G401.6 (cell line): ENCODE measurements around the gene CISH.

Source experiments
- FAIRE-seq: peaks from 2 replicates; lab custom pipeline; 2012; peaks lifted over from hg19 to GRCh38; lab: Jason Lieb, UNC

Gene CISH

GRCh38 chr3:50612970-50613846, 1.6 kb upstream of the CISH start:
- no peak for FAIRE-seq

GRCh38 chr3:50612234-50612882, 784 bp upstream of the CISH start:
- FAIRE-seq: no peak

- no peak for FAIRE-seq
These were observed 546 bp downstream of the CISH start for GRCh38 chr3:50610992-50611463.

DNA sequence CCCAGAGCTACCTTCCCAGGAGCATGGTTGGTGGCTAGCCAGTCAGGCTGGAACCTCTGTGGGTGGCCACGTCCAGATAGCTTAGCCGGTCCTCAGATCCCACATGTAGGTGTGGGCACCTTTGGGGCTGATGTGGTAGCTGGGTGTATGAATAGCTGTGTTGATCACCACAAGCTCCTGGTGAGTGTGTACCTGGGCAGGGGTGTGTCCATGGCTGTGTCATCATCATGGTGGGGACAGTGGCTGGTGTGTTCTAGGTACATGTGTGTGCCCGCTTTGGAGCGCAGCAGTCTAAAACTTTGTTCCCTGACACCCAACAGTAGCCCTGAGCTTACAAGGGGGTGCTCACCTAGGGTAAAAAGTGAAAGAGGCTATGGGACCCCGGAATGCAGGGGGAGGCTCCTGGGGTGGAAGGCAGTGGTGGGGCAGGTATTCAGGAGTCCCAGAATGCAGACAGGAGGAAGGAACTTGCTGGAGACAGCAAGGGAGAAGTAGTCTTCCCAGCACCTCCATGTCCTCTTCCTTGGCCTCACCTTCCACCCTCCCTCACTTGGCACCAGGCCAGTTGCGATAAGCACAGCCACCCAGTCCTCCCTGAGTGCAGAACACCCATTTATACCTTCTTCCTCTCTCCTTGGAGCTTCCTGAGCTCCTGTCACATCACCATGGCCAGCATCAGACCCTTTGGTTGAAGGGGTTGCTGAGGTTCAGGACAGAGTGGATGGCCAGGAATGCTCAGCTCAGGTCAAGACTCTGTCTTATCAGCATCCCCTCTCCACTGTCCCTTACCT, 1.2 kb downstream of the CISH start:
- FAIRE-seq: no peak

- no peak for FAIRE-seq
These were observed 1.9 kb downstream of the CISH start for GRCh38 chr3:50609763-50610085.

DNA sequence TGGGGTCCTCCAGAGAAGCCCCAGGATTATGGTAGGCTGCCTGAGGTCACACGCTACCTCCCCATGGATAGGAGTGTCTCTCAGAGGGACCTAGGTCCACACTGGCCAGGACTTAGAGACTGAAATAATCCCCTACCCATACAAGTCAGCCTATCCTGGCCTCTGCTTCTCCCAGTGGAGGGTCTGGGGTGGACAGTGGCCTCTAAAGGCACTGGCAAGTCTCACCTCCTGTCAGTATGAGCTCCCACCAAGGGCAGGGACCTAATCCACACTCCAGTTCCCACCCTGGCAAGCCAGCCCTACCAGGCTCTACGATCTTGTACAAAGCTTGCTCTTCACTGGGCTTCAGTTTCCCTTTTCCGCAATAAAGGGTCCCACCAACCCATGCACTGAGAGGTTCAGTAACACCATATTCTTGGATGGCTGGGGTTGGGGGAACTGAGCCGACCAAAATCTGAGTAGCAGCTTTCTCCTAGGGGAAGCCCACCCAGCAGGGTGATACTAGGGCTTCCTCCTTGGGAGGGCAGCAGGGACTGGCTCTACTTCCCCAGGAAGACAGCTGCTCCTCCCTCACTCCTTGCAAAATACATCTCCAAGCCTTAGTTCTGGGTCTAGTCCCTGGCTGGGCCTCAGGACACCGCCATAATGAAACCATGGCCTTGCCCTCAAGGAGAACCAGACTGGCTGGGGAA, 2.4 kb downstream of the CISH start:
- no peak for FAIRE-seq

GRCh38 chr3:50608278-50608677, 3.3 kb downstream of the CISH start:
- no peak for FAIRE-seq

GRCh38 chr3:50607271-50608091, 4.1 kb downstream of the CISH start:
- FAIRE-seq: no peak

- no peak for FAIRE-seq
These were observed 5.0 kb downstream of the CISH start for GRCh38 chr3:50606596-50606995.

GRCh38 chr3:50605901-50606326, 5.7 kb downstream of the CISH start:
- FAIRE-seq: no peak

DNA sequence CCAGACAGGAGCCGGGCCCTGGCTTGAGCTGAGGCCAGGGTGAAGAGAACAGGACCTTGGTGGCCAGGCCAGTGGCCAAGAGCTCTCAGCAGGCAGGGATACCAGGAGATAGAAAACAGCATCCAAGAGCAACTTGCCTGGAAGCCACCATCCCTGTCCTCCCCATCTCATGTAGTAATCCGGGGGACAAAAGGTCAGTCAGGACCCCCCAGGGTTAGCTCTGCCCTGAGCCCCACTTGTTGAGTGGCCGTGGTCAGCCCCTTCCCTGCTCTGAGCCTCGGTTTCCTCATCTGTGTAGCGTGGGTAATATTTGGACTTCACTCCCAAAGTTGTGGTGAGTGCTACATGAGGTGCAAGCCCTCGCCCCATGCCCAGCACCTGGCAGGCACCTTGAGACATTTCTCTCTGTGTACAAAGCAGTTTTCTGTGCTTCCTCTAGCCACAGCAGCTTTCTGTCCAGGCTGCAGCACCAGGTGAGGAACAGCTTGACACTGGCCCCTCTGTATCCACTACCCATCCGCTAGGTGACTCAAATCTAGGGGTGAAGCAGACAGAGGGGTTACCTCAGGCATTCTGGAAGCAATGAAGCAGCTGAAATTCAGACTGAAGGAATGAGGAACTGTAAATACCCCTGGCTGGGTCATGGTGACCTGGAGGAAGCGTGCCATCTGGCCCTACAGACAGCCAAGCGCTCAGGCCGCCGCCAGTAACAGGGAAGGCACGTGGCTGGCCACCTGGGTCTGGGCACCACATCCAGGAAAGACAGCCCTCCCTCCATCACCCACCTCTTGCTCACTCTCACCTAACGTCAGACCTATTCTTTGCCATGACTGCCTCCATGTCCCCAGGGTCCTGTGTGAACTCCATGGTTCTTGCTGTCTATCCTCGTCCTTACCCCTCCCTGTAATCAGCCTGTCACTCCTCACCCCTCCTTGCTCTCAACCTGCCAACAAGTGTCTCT, 6.7 kb downstream of the CISH start:
- no peak for FAIRE-seq

- FAIRE-seq: no peak
These were observed 7.4 kb downstream of the CISH start for GRCh38 chr3:50604110-50604621.

- no peak for FAIRE-seq
These were observed 8.1 kb downstream of the CISH start for GRCh38 chr3:50603261-50604109.

DNA sequence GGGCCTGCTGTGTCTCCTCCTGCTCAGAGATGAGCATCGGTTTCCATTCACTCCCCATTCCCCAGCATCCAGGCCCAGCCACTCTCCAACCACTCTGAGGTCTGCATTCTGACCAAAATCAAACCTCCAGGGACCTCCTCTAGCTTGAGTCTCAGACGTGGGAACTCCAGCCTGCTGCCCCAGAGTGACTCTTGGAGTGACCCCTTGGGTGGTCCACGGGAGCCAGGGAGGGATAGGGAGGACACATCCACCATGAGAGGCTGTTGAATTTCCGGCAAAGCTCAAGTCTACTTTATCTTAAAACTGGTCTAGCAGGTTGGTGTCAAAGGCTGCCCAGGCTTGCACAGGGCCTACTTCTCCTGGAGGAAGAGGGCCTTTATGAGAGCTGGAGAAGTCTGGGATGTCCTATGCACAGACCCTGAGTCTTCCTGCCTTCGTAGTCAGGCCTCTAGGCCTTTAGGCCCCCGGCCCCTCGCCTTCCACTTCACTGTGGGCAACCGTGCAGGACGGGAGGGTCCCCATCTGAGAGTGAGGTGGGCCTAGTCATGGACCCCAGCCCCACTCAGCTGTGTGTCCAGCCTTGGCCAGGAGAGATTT, 8.9 kb downstream of the CISH start:
- FAIRE-seq: no peak

- FAIRE-seq: no peak
These were observed 10.6 kb downstream of the CISH start for GRCh38 chr3:50600841-50601591.

GRCh38 chr3:50600141-50600753, 11.3 kb downstream of the CISH start:
- FAIRE-seq: no peak

GRCh38 chr3:50599716-50600118, 11.9 kb downstream of the CISH start:
- FAIRE-seq: no peak
